Sigmoid colon (tissue), 7 donors: Measurements from ENCODE around the gene NEAT1. TPM values are rescaled to one million over a fixed set of nuclear protein-coding genes. Genes with fewer than 3 reads are reported as not detected.
A peak's percentile ranks its signal among the peaks of the same experiment; 100 is the strongest.

Experiments used
- DNase-seq: peaks from one replicate; pipeline ENCODE4 v3.0.0-alpha.2; 2019
- H3K27ac ChIP-seq, 4 donors: fragments of 200-600 bp; sonication (generic); one replicate each; pipeline ENCODE4 v1.5.1; 2016 to 2019; ENCODE audit warnings: mild to moderate bottlenecking in 1 of 4
- H3K27me3 ChIP-seq, 3 donors: fragments of 200-600 bp; sonication (generic); one replicate each; pipeline ENCODE4 v1.5.1; 2019; ENCODE audit warnings: mild to moderate bottlenecking in 1 of 3
- H3K36me3 ChIP-seq, 4 donors: fragments of 200-600 bp; sonication (generic); one replicate each; pipeline ENCODE4 v1.5.1; 2016 to 2019
- H3K4me1 ChIP-seq, 4 donors: fragments of 200-600 bp; sonication (generic); one replicate each; pipeline ENCODE4 v1.5.1; 2017 to 2019
- H3K4me3 ChIP-seq, 4 donors: fragments of 200-600 bp; sonication (generic); one replicate each; pipeline ENCODE4 v1.5.1; 2017 to 2019; ENCODE audit warnings: mild to moderate bottlenecking in 2 of 4, moderate library complexity in 1 of 4
- H3K9me3 ChIP-seq, 4 donors: fragments of 200-600 bp in 3 of 4; sonication (generic) in 3 of 4; one replicate each; pipeline versions ENCODE4 v1.5.1 to v1.6.1; 2013 to 2019
- EP300 ChIP-seq, 4 donors: sonication (generic); formaldehyde crosslinking; IDR thresholded peaks; one replicate each; pipeline ENCODE4 v1.6.1; 2017; ENCODE audit warnings: antibody characterized with exemption in 4 of 4
- POLR2A ChIP-seq, 2 donors: fragments of 450-650 bp; IDR thresholded peaks; one replicate each; pipeline ENCODE4 v1.6.1; 2016; ENCODE audit warnings: antibody characterized with exemption in 2 of 2, mild to moderate bottlenecking in 2 of 2, moderate library complexity in 2 of 2
- POLR2AphosphoS5 ChIP-seq, 4 donors: sonication (generic); formaldehyde crosslinking; IDR thresholded peaks; one replicate each; pipeline ENCODE4 v1.6.1; 2017; ENCODE audit warnings: antibody characterized with exemption in 4 of 4
- WGBS, 2 donors: extraction: QIAGEN DNeasy Blood & Tissue Kit; methylation state at CpG; one replicate each; pipeline ENCODE4 v1.1.7; 2013; 5-methylcytosine and 5-hydroxymethylcytosine counted together
- intact Hi-C: fragments of 100-400 bp; cut with DNase I; formaldehyde crosslinking; loops from one replicate; pipeline ENCODE4 v1.15.1; 2023
- polyA plus RNA-seq, 3 donors: library from polyadenylated mRNA; stranded (reverse); fragments of 200-250 nt; gene quantifications; one replicate each; pipeline ENCODE4 v1.2.3, GENCODE V29; 2013
- total RNA-seq, 4 donors: library from RNA; depleted of rRNA; stranded (reverse); fragments of >200 nt; gene quantifications; one replicate each; pipeline ENCODE4 v1.1.0, GENCODE V29; 2016
- TF ChIP-seq, protein P1 (sequence below), 4 experiments: fragments of 450-650 bp in 3 of 4; fragments of 200-600 bp in 1 of 4; IDR thresholded peaks; one replicate each; pipeline ENCODE4 v1.5.1; 2016 to 2019; ENCODE audit warnings: antibody characterized with exemption in 4 of 4, mild to moderate bottlenecking in 3 of 4, moderate library complexity in 2 of 4
- donor health status: healthy with polysubstance abuse.
- donor health status: Bipolar disorder and iron deficiency.
- donor health status: healthy.

NEAT1 gene
- total and polyA plus RNA-seq, 7 donors: 26.8 to 587 (median 167) TPM

DNA sequence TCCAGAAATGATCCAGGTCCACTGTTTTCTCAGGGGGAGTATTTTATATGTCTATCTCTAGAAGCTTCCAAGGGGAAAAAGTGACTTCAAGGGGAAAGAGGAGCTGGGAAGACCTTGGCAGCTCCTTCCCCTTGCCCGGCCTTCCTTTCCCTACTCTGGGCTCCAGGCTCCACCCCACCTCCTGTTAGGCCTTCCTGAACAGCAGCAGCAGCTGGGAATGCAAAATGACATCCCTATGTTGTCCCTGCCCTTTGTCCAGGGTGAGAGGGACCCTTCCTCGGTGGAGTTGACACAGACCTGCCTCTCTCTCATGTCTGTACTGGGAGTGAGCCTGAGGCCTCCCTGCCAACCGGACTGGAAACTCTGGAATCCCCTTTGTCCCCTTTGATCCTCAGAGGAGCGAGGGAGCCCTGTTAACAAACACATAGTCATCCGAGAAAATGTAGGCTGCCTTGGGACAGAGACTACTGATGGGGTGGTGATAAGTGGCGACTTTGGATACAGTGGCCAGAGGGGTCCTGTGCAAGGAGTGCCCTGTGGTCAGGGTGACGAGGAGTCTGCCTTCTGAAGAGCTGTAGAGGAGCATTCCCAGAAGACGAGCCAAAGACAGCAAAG lies 67.2 kb downstream of the NEAT1 start:
- H3K27me3 ChIP-seq: no peaks in the 10 kb centered on the region
- peak; percentile 87 for DNase-seq
- peaks cover 4 to 97% (median 96%) of the 10 kb centered on the region in 4 donors for H3K4me1 ChIP-seq
- WGBS, 2 donors: 38 to 65% methylated on average over 8 of the region's 8 CpGs
- H3K4me3 ChIP-seq: no peak overlapping the region
- no peaks in the 10 kb centered on the region for H3K9me3 ChIP-seq
- H3K27ac ChIP-seq: peak overlapping the region; percentile 92 to 100 (median 97)
- intact Hi-C loops: no loop called here
- H3K36me3 ChIP-seq: no peaks in the 10 kb centered on the region
- TF ChIP-seq POLR2A (IDR thresholded peaks at IDR 0.05) (no peak), POLR2AphosphoS5 (IDR thresholded peaks at IDR 0.05) (no peak)
- TF ChIP-seq, protein P1, sequence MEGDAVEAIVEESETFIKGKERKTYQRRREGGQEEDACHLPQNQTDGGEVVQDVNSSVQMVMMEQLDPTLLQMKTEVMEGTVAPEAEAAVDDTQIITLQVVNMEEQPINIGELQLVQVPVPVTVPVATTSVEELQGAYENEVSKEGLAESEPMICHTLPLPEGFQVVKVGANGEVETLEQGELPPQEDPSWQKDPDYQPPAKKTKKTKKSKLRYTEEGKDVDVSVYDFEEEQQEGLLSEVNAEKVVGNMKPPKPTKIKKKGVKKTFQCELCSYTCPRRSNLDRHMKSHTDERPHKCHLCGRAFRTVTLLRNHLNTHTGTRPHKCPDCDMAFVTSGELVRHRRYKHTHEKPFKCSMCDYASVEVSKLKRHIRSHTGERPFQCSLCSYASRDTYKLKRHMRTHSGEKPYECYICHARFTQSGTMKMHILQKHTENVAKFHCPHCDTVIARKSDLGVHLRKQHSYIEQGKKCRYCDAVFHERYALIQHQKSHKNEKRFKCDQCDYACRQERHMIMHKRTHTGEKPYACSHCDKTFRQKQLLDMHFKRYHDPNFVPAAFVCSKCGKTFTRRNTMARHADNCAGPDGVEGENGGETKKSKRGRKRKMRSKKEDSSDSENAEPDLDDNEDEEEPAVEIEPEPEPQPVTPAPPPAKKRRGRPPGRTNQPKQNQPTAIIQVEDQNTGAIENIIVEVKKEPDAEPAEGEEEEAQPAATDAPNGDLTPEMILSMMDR (IDR thresholded peaks at IDR 0.05): no peak

DNA sequence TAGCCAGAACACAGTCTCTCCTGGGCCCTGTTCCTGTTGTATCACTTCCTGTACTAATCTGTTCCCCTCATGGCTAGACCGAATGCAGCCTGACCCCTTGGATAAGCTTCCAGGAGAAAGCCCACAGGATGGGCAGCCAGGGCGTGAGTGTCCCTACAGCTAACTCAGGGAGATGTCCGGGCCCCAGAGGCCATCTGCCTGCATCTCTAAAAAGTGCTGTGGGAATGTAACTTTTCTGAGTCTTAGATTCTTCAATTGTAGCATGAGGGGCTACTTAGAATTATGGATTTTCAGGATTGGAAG lies 68.5 kb downstream of the NEAT1 start:
- Histone ChIP-seq H3K36me3 (no peaks in the 10 kb centered on the region), H3K4me3 (no peak overlapping the region), H3K9me3 (no peaks in the 10 kb centered on the region), H3K27me3 (no peaks in the 10 kb centered on the region), H3K4me1 (peaks cover 4 to 97% (median 96%) of the 10 kb centered on the region in 4 donors), H3K27ac (peak overlapping the region; percentile 92 to 100 (median 97))
- intact Hi-C loops: no loop called here
- WGBS, 2 donors: 62 to 79% methylated on average over 3 of the region's 3 CpGs
- TF ChIP-seq, protein P1 (IDR thresholded peaks at IDR 0.05): no peak
- TF ChIP-seq EP300 (IDR thresholded peaks at IDR 0.05) (no peak), POLR2AphosphoS5 (IDR thresholded peaks at IDR 0.05) (no peak), POLR2A (IDR thresholded peaks at IDR 0.05) (no peak)
- peak; percentile 64 for DNase-seq

DNA sequence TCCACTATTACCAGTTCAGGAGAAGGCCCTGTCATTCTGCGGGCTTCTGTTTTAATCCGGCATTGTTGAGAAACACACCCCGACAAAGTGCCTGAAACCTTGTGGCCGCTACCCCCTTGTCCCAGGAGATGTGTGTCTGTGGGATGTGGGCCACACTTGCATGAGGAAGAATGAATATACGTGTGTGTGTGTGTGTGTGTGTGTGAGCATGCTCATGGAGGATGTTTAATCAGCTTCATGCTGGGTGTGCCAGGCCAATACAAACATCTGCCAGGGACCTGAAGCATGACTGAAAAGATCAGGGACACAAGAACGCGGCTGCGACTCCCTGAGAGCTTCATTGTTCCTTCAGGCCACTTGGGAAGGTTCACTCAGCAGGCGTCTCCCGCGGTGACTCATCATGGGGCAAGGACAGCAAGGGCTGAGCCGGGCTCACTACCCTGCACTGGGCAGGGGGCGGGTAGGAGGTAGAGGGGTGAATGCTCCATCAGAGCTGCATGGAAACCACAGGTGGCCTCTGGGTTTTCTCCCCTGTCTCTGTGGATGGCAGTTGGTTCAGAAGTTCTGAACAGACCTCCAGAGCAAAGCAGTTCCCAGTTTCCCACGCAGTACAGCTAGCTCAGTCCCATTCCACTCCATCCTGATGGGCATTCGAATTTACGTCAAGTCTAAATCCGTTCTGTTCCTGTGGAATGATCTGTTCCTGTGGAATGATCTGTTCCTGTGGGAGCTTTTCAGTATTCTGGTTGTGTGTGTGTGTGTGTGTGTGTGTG lies 69.2 kb downstream of the NEAT1 start:
- 12 to 39% methylated on average over 17 of the region's 17 CpGs for WGBS, 2 donors
- peak; percentile 94 for DNase-seq
- TF ChIP-seq, protein P1 (IDR thresholded peaks at IDR 0.05): no peak
- peak; percentile 41 to 72 (median 58) for TF ChIP-seq POLR2AphosphoS5 (IDR thresholded peaks at IDR 0.05)
- TF ChIP-seq EP300 (IDR thresholded peaks at IDR 0.05): peak in 3 of 4 donors; percentile 54 to 90 (median 89)
- TF ChIP-seq POLR2A (IDR thresholded peaks at IDR 0.05): peak in 1 of 2 donors; percentile 15
- Histone ChIP-seq H3K4me1 (peaks cover 4 to 97% (median 96%) of the 10 kb centered on the region in 4 donors), H3K9me3 (no peaks in the 10 kb centered on the region), H3K36me3 (no peaks in the 10 kb centered on the region), H3K27ac (peak overlapping the region; percentile 92 to 100 (median 97)), H3K4me3 (no peak overlapping the region), H3K27me3 (no peaks in the 10 kb centered on the region)
- intact Hi-C loops: no loop called here

DNA sequence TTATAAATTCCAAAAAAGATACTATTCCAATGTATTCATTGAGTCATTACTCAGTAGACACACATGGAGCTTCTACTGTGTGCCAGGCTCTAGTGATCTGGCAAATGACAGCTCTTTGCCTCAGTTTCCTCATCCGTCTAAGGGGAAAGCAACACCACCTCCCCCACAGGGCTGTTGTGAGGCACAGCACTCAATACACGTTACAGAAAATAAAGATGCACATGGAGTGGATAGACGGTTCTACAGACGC lies 69.7 kb downstream of the NEAT1 start:
- Histone ChIP-seq H3K36me3 (no peaks in the 10 kb centered on the region), H3K4me3 (peak overlapping the region in 1 of 4 donors; percentile 3), H3K27me3 (no peaks in the 10 kb centered on the region), H3K9me3 (no peaks in the 10 kb centered on the region), H3K27ac (peak overlapping the region; percentile 92 to 100 (median 97)), H3K4me1 (peaks cover 4 to 95% (median 94%) of the 10 kb centered on the region in 4 donors)
- no peak for DNase-seq
- TF ChIP-seq POLR2A (IDR thresholded peaks at IDR 0.05) (no peak), EP300 (IDR thresholded peaks at IDR 0.05) (no peak), POLR2AphosphoS5 (IDR thresholded peaks at IDR 0.05) (no peak)
- TF ChIP-seq, protein P1 (IDR thresholded peaks at IDR 0.05): no peak
- WGBS, 2 donors: 43 to 67% methylated on average over 4 of the region's 4 CpGs
- intact Hi-C loops: no loop called here
